GM18505 (cell line): ENCODE data around the gene TAB3.

Experiments
- ATAC-seq: cut with Tn5 transposase; IDR thresholded peaks from one replicate; pipeline ENCODE4 v1.9.1; 2021; ENCODE audit not compliant: unreplicated experiment
- POLR2A ChIP-seq: IDR thresholded peaks from 4 replicates; pipeline ENCODE4 v1.6.1; 2011; ENCODE audit warnings: borderline replicate concordance; ENCODE audit not compliant: insufficient read depth, insufficient read length; ENCODE audit errors: extremely low read depth

The TAB3 gene

GRCh38 chrX:30904186-30904585, 15.1 kb upstream of the TAB3 start:
- ATAC-seq, result no peak

GRCh38 chrX:30900227-30900626, 11.2 kb upstream of the TAB3 start:
- ATAC-seq, result no peak
- no peak for TF ChIP-seq POLR2A

More at GRCh38 chrX:30904186-30904585, 15.1 kb upstream of the TAB3 start:
- no peak for TF ChIP-seq POLR2A

GRCh38 chrX:30898886-30899285, 9.8 kb upstream of the TAB3 start:
- no peak for TF ChIP-seq POLR2A
- no peak for ATAC-seq

GRCh38 chrX:30895370-30895769, 6.3 kb upstream of the TAB3 start:
- ATAC-seq, result no peak
- TF ChIP-seq POLR2A, result no peak

- ATAC-seq, result no peak
- no peak for TF ChIP-seq POLR2A
These were observed 4.2 kb upstream of the TAB3 start for GRCh38 chrX:30893206-30893605.

- ATAC-seq, result no peak
- TF ChIP-seq POLR2A, result no peak
These were observed 3.5 kb upstream of the TAB3 start for GRCh38 chrX:30892591-30892990.

GRCh38 chrX:30888526-30889146, 418 bp downstream of the TAB3 start:
- ATAC-seq, result peak; percentile 29
- no peak for TF ChIP-seq POLR2A

- no peak for TF ChIP-seq POLR2A
- no peak for ATAC-seq
These were observed 1.3 kb downstream of the TAB3 start for GRCh38 chrX:30887721-30888120.

GRCh38 chrX:30887288-30887687, 1.8 kb downstream of the TAB3 start:
- ATAC-seq, result no peak
- no peak for TF ChIP-seq POLR2A

- no peak for ATAC-seq
- no peak for TF ChIP-seq POLR2A
These were observed 3.9 kb downstream of the TAB3 start for GRCh38 chrX:30885136-30885535.

GRCh38 chrX:30883138-30883537, 5.9 kb downstream of the TAB3 start:
- no peak for TF ChIP-seq POLR2A
- no peak for ATAC-seq

- no peak for ATAC-seq
These were observed 7.3 kb downstream of the TAB3 start for GRCh38 chrX:30881797-30882196.

GRCh38 chrX:30881390-30881789, 7.7 kb downstream of the TAB3 start:
- ATAC-seq, result no peak

More at GRCh38 chrX:30881797-30882196, 7.3 kb downstream of the TAB3 start:
- no peak for TF ChIP-seq POLR2A

GRCh38 chrX:30880058-30880457, 9.0 kb downstream of the TAB3 start:
- no peak for TF ChIP-seq POLR2A
- no peak for ATAC-seq

More at GRCh38 chrX:30881390-30881789, 7.7 kb downstream of the TAB3 start:
- TF ChIP-seq POLR2A, result no peak

GRCh38 chrX:30876367-30876766, 12.7 kb downstream of the TAB3 start:
- TF ChIP-seq POLR2A, result no peak
- ATAC-seq, result no peak
